GM23338 (cell line): ENCODE measurements around the gene MAP4K1.

Experiments
- CREB1 ChIP-seq: fragments of 250-450 bp; sonication (Bioruptor Pico); IDR thresholded peaks from 2 replicates; pipeline ENCODE4 v1.5.0; 2020; ENCODE audit warnings: low read depth, mild to moderate bottlenecking, moderate library complexity
- CTCF ChIP-seq, 2 experiments: fragments of 200-600 bp in 1 of 2; sonication (generic) in 1 of 2; conservative IDR thresholded peaks; 2 replicates each; pipeline versions ENCODE4 v1.5.1 to v1.6.1; 2016 to 2017; ENCODE audit warnings: antibody characterized with exemption in 2 of 2, low read depth in 2 of 2, mild to moderate bottlenecking in 2 of 2, moderate library complexity in 1 of 2
- ETS1 ChIP-seq: IDR thresholded peaks from 2 replicates; pipeline ENCODE4 v1.6.1; 2016; ENCODE audit warnings: antibody characterized with exemption
- EZH2 ChIP-seq: fragments of 200-600 bp; sonication (generic); IDR thresholded peaks from one replicate; pipeline ENCODE4 v1.8.0; 2017; ENCODE audit warnings: antibody characterized with exemption, mild to moderate bottlenecking, low read depth; ENCODE audit not compliant: unreplicated experiment
- EZH2phosphoT487 ChIP-seq: fragments of 200-600 bp; sonication (generic); IDR thresholded peaks from one replicate; pipeline ENCODE4 v1.8.1; 2018; ENCODE audit warnings: antibody characterized with exemption; ENCODE audit not compliant: unreplicated experiment
- JUNB ChIP-seq: IDR thresholded peaks from one replicate; pipeline ENCODE4 v1.6.1; 2016; ENCODE audit warnings: antibody characterized with exemption; ENCODE audit not compliant: unreplicated experiment
- POLR2AphosphoS5 ChIP-seq: IDR thresholded peaks from 2 replicates; pipeline ENCODE4 v1.6.1; 2016; ENCODE audit warnings: antibody characterized with exemption, low read depth
- REST ChIP-seq: IDR thresholded peaks from one replicate; pipeline ENCODE4 v1.6.1; 2018; ENCODE audit warnings: antibody characterized with exemption; ENCODE audit not compliant: unreplicated experiment
- ZNF331 ChIP-seq: fragments of 250-450 bp; sonication (Bioruptor Pico); IDR thresholded peaks from 2 replicates; pipeline ENCODE4 v1.5.0; 2020; ENCODE audit warnings: low read depth, mild to moderate bottlenecking, moderate library complexity

GRCh38 chr19:38619361-38620174 lies 1.8 kb upstream of the MAP4K1 start:
- TF ChIP-seq POLR2AphosphoS5 (no peak), CTCF (conservative IDR thresholded peaks at IDR 0.05; ENCODE audit: low read depth in 2 of 2) (no peak), REST (no peak), CREB1 (CRISPR knock-in tag) (no peak), ETS1 (no peak), EZH2phosphoT487 (no peak), EZH2 (no peak), ZNF331 (no peak), JUNB (no peak)
